IMR-90 (cell line): ENCODE results near the gene RASSF5. TPM values are rescaled to one million over a fixed set of nuclear protein-coding genes. Genes with fewer than 3 reads are reported as not detected.
A peak's percentile ranks its signal among the peaks of the same experiment; 100 is the strongest.

ENCODE experiments used
- ATAC-seq: fragments of 200-7000 bp; cut with Tn5 transposase; 2 replicates; pipeline ENCODE4 v1.9.1; 2020; ENCODE audit warnings: low read depth, mild to moderate bottlenecking, moderate library complexity
- BruUV-seq: library from RNA; stranded (reverse); fragments of 400-500 nt; replicated peaks from 2 replicates; lab custom pipeline; 2021; lab: Mats Ljungman, UMichigan
- CTCF ChIA-PET: fragments of 300-600 bp; formaldehyde crosslinking; extraction: SDS; loops from one replicate; lab custom pipeline; 2021; ENCODE audit warnings: antibody characterized with exemption; lab: Yijun Ruan, JAX
- POLR2A ChIA-PET: fragments of 300-600 bp; sonication (Branson Sonifier 250); formaldehyde crosslinking; loops from one replicate; lab custom pipeline; 2022; ENCODE audit warnings: antibody characterized with exemption; ENCODE audit not compliant: unreplicated experiment; lab: Charles Lee
- DNase-seq: peaks from one replicate; pipeline ENCODE4 v3.0.0; 2013
- H2AFZ ChIP-seq: replicated peaks from 2 replicates; pipeline ENCODE3; 2013; ENCODE audit warnings: low read length, mild to moderate bottlenecking; ENCODE audit not compliant: poor library complexity
- H2AK5ac ChIP-seq: 2 replicates; pipeline ENCODE4 v1.6.1; 2013; ENCODE audit warnings: low read depth, low read length, inconsistent platforms
- H2AK9ac ChIP-seq: replicated peaks from 2 replicates; pipeline ENCODE3; 2013; ENCODE audit warnings: mild to moderate bottlenecking, low read depth, low read length, moderate library complexity; ENCODE audit not compliant: poor library complexity
- H2BK120ac ChIP-seq: 2 replicates; pipeline ENCODE4 v1.6.1; 2013; ENCODE audit warnings: low read depth, low read length, inconsistent platforms
- H2BK15ac ChIP-seq: 3 replicates; pipeline ENCODE4 v1.6.1; 2013; ENCODE audit warnings: low read depth, low read length, inconsistent platforms
- H2BK20ac ChIP-seq: 2 replicates; pipeline ENCODE4 v1.6.1; 2013; ENCODE audit warnings: low read depth, mild to moderate bottlenecking, inconsistent platforms, low read length, moderate library complexity
- H2BK5ac ChIP-seq: 2 replicates; pipeline ENCODE4 v1.6.1; 2013; ENCODE audit warnings: mild to moderate bottlenecking, low read depth, low read length, inconsistent platforms; ENCODE audit not compliant: poor library complexity, severe bottlenecking
- H3K14ac ChIP-seq: replicated peaks from 2 replicates; pipeline ENCODE4 v1.6.1; 2013; ENCODE audit warnings: low read depth, low read length, inconsistent platforms
- H3K18ac ChIP-seq: 2 replicates; pipeline ENCODE4 v1.6.1; 2013; ENCODE audit warnings: low read depth, low read length, control low read depth
- H3K23ac ChIP-seq: 2 replicates; pipeline ENCODE4 v1.6.1; 2013; ENCODE audit warnings: low read depth, low read length, inconsistent platforms
- H3K27ac ChIP-seq: 2 replicates; pipeline ENCODE4 v1.5.1; 2013; ENCODE audit warnings: mild to moderate bottlenecking, control low read depth, low read length; ENCODE audit not compliant: insufficient read depth
- H3K27me3 ChIP-seq: 2 replicates; pipeline ENCODE4 v1.6.1; 2013; ENCODE audit warnings: low read length; ENCODE audit not compliant: control insufficient read depth, insufficient read depth
- H3K36me3 ChIP-seq: 2 replicates; pipeline ENCODE4 v1.6.1; 2013; ENCODE audit warnings: low read length, mixed read lengths; ENCODE audit not compliant: control insufficient read depth, insufficient read depth
- H3K4ac ChIP-seq: 2 replicates; pipeline ENCODE4 v1.6.1; 2013; ENCODE audit warnings: low read depth, low read length, inconsistent platforms
- H3K4me1 ChIP-seq: 2 replicates; pipeline ENCODE4 v1.6.1; 2013; ENCODE audit warnings: low read length, mixed read lengths; ENCODE audit not compliant: control insufficient read depth, insufficient read depth
- H3K4me2 ChIP-seq: 2 replicates; pipeline ENCODE4 v1.6.1; 2013; ENCODE audit warnings: low read depth, mild to moderate bottlenecking, control low read depth, low read length, moderate library complexity
- H3K4me3 ChIP-seq: 2 replicates; pipeline ENCODE4 v1.5.1; 2013; ENCODE audit warnings: low read depth, mild to moderate bottlenecking, control low read depth, low read length, moderate library complexity; ENCODE audit not compliant: insufficient read depth
- H3K56ac ChIP-seq: 2 replicates; pipeline ENCODE4 v1.6.1; 2013; ENCODE audit warnings: low read length, inconsistent platforms; ENCODE audit not compliant: insufficient read depth; ENCODE audit errors: extremely low read depth
- H3K79me1 ChIP-seq, 2 experiments: 2 replicates each; pipeline ENCODE4 v1.6.1; 2013; ENCODE audit warnings: low read length in 2 of 2, inconsistent platforms in 1 of 2, low read depth in 1 of 2
- H3K9ac ChIP-seq: 2 replicates; pipeline ENCODE4 v1.6.1; 2013; ENCODE audit warnings: low read depth, low read length, control low read depth
- H3K9me1 ChIP-seq: 2 replicates; pipeline ENCODE4 v1.6.1; 2013; ENCODE audit warnings: low read length, inconsistent platforms; ENCODE audit not compliant: insufficient read depth
- H3K9me3 ChIP-seq: 2 replicates; pipeline ENCODE4 v1.6.1; 2013; ENCODE audit warnings: low read length; ENCODE audit not compliant: control insufficient read depth, insufficient read depth
- H4K20me1 ChIP-seq: 2 replicates; pipeline ENCODE4 v1.6.1; 2013; ENCODE audit warnings: low read length, inconsistent platforms; ENCODE audit not compliant: insufficient read depth
- H4K5ac ChIP-seq: 2 replicates; pipeline ENCODE4 v1.6.1; 2013; ENCODE audit warnings: mild to moderate bottlenecking, low read depth, low read length, control low read depth
- H4K8ac ChIP-seq, 2 experiments: 2 replicates each; pipeline ENCODE4 v1.6.1; 2013; ENCODE audit warnings: low read depth in 2 of 2, low read length in 2 of 2, control low read depth in 1 of 2, inconsistent platforms in 1 of 2
- H4K91ac ChIP-seq: 2 replicates; pipeline ENCODE4 v1.6.1; 2013; ENCODE audit warnings: low read depth, low read length, inconsistent platforms; ENCODE audit not compliant: insufficient read depth
- BHLHE40 ChIP-seq: fragments of 150-350 bp; IDR thresholded peaks from 2 replicates; pipeline ENCODE4 v1.6.1; 2016; ENCODE audit warnings: mild to moderate bottlenecking, low read depth, low read length
- FOS ChIP-seq: fragments of 150-350 bp; IDR thresholded peaks from 2 replicates; pipeline ENCODE4 v1.6.1; 2016; ENCODE audit warnings: low read depth, low read length
- MXI1 ChIP-seq: IDR thresholded peaks from 2 replicates; pipeline ENCODE4 v1.6.1; 2012; ENCODE audit warnings: low read depth, mild to moderate bottlenecking, low read length, moderate library complexity, borderline replicate concordance
- RFX5 ChIP-seq: IDR thresholded peaks from 2 replicates; pipeline ENCODE4 v1.8.0; 2012; ENCODE audit warnings: low read depth, mild to moderate bottlenecking, low read length, moderate library complexity
- WGBS, 2 experiments: methylation state at CpG; one replicate each; pipeline versions ENCODE4 v1.1.5 to v1.1.7; 2013; ENCODE audit warnings: missing lambda C conversion rate in 2 of 2; ENCODE audit not compliant: insufficient read length in 1 of 2; ENCODE audit errors: extremely low coverage in 2 of 2; 5-methylcytosine and 5-hydroxymethylcytosine counted together
- dilution Hi-C: fragments of 300-500 bp; cut with HindIII; formaldehyde crosslinking; loops from one replicate; pipeline ENCODE4 v1.14.3; 2018; ENCODE audit warnings: low sequenced_read_pairs; ENCODE audit not compliant: unreplicated experiment
- in situ Hi-C: fragments of 300-500 bp; cut with MboI; formaldehyde crosslinking; loops from 3 replicates; pipeline ENCODE4 v1.14.3; 2019; ENCODE audit warnings: low sequenced_read_pairs, inconsistent platforms, mixed read lengths
- intact Hi-C: fragments of 100-400 bp; cut with micrococcal nuclease; formaldehyde crosslinking; loops from 2 replicates; pipeline ENCODE4 v1.10.0; 2022
- polyA plus RNA-seq, 3 experiments: library from polyadenylated mRNA; depleted of rRNA; stranded (reverse); fragments of >200 nt; gene quantifications; 2 replicates each; pipeline ENCODE4 v1.2.3, GENCODE V29; 2012; ENCODE audit warnings: low replicate concordance in 1 of 3
- total RNA-seq: library from RNA; depleted of rRNA; stranded (reverse); fragments of >200 nt; gene quantifications from 2 replicates; pipeline ENCODE4 v1.2.3, GENCODE V29; 2012
- TF ChIP-seq, protein P1 (sequence below): fragments of 150-350 bp; IDR thresholded peaks from 2 replicates; pipeline ENCODE4 v1.6.1; 2017; ENCODE audit warnings: mild to moderate bottlenecking, antibody characterized with exemption, low read length, low read depth
- TF ChIP-seq, protein P2 (sequence below): fragments of 150-350 bp; IDR thresholded peaks from 2 replicates; pipeline ENCODE4 v1.6.1; 2016; ENCODE audit warnings: low read depth, mild to moderate bottlenecking, low read length, moderate library complexity, borderline replicate concordance

RASSF5 gene
- total and polyA plus RNA-seq, 2 of the 4 experiments (the other 2 are of a cell fraction) = 0.18 to 1.1 TPM

DNA sequence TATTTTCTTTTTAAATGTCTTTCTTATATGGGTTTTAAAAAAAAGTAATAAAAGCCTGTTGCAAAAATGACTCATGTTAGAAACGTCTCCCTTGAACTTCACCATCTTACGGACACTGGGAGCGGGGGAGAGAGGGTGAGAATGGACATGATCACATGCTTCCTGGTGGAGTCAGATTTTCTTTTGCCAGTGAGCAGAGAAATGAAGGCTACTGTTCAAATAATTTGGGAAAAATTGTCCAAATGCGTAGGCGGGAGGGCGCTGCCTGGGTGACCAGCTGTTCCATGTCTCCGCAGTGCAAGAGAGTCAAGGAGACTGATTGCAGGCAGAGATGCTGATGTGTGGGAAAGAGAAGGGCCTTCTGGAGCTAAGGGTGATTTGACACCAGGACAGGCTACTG is 81.9 kb downstream of the RASSF5 start:
- POLR2A ChIA-PET = no interaction called here
- peaks cover 21% of the 10 kb centered on the region for H3K9me1 ChIP-seq
- peak; percentile 92 for ATAC-seq

More for the DNA sequence above, 81.9 kb downstream of the RASSF5 start:
- BruUV-seq = no TSS peak
- DNase-seq = peak; percentile 97
- Histone ChIP-seq H3K9me3 (no peaks in the 10 kb centered on the region), H2BK20ac (no peak overlapping the region), H3K79me1 (peaks cover 0 to 13% of the 10 kb centered on the region in 2 experiments; a peak in 1 of 4 replicates), H3K9ac (no peak overlapping the region), H2AFZ (no peak overlapping the region), H3K4me2 (no peak overlapping the region), H3K27me3 (no peaks in the 10 kb centered on the region), H3K14ac (no peak overlapping the region), H4K91ac (no peak overlapping the region), H3K27ac (no peak overlapping the region), H2AK5ac (no peak overlapping the region), H3K4me3 (no peak overlapping the region), H4K5ac (no peak overlapping the region), H4K20me1 (0 out of 2 replicates have a peak, but pooled peaks cover 2% of the 10 kb centered on the region), H3K36me3 (peaks cover 11% of the 10 kb centered on the region), H3K18ac (no peak overlapping the region), H2AK9ac (no peak overlapping the region), H2BK15ac (no peak overlapping the region), H3K4me1 (peaks cover 14% of the 10 kb centered on the region), H2BK5ac (peak overlapping the region; percentile 45), H3K56ac (no peak overlapping the region), H3K4ac (no peak overlapping the region), H4K8ac (peak overlapping the region in 1 of 2 experiments; percentile 59; a peak in 1 of 4 replicates), H2BK120ac (no peak overlapping the region), H3K23ac (no peak overlapping the region)
- in situ Hi-C loops = no loop called here
- dilution Hi-C loops = no loop called here
- intact Hi-C loops = no loop called here
- CTCF ChIA-PET = interaction anchor here (1.5 to 1.7 kb wide), 2 partner anchors 46 to 393 kb away, joined by 3 to 7 read pairs; no protein-coding TSS in a partner anchor
- 0% methylated on average over 4 of the region's 7 CpGs; no CpG with 5 or more reads in 1 of the 2 experiments for WGBS, 2 experiments
- TF ChIP-seq BHLHE40 (peak; percentile 39; the same call in 1 of the 2 replicates), RFX5 (no peak), MXI1 (0 out of 2 replicates have a peak, but pooled peaks have one; percentile 47), FOS (peak; percentile 77)
- TF ChIP-seq, protein P1, sequence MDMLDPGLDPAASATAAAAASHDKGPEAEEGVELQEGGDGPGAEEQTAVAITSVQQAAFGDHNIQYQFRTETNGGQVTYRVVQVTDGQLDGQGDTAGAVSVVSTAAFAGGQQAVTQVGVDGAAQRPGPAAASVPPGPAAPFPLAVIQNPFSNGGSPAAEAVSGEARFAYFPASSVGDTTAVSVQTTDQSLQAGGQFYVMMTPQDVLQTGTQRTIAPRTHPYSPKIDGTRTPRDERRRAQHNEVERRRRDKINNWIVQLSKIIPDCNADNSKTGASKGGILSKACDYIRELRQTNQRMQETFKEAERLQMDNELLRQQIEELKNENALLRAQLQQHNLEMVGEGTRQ = peak; percentile 75
- TF ChIP-seq, protein P2, sequence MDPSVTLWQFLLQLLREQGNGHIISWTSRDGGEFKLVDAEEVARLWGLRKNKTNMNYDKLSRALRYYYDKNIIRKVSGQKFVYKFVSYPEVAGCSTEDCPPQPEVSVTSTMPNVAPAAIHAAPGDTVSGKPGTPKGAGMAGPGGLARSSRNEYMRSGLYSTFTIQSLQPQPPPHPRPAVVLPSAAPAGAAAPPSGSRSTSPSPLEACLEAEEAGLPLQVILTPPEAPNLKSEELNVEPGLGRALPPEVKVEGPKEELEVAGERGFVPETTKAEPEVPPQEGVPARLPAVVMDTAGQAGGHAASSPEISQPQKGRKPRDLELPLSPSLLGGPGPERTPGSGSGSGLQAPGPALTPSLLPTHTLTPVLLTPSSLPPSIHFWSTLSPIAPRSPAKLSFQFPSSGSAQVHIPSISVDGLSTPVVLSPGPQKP = no peak
